GM23338 (cell line): ENCODE measurements around the gene RUBCN. TPM values are rescaled to one million over a fixed set of nuclear protein-coding genes. Genes with fewer than 3 reads are reported as not detected.
A peak's percentile ranks its signal among the peaks of the same experiment; 100 is the strongest.

ENCODE experiments used
- ATAC-seq: fragments of 200-7000 bp; cut with Tn5 transposase; 3 replicates; pipeline ENCODE4 v1.9.1; 2020
- DNase-seq: peaks from one replicate; pipeline ENCODE4 v3.0.0-alpha.2; 2015; ENCODE audit warnings: low spot score
- H2AFZ ChIP-seq: fragments of 200-600 bp; sonication (generic); 2 replicates; pipeline ENCODE4 v1.8.0; 2016; ENCODE audit warnings: antibody characterized with exemption, mild to moderate bottlenecking, moderate library complexity
- H3F3A ChIP-seq: fragments of 200-600 bp; sonication (generic); replicated peaks from 2 replicates; pipeline ENCODE4 v1.8.0; 2017; ENCODE audit warnings: antibody characterized with exemption, mixed run types, low read depth
- H3K27ac ChIP-seq: fragments of 200-600 bp; sonication (generic); 2 replicates; pipeline ENCODE4 v1.6.1; 2016; ENCODE audit warnings: low read depth
- H3K27me3 ChIP-seq: fragments of 200-600 bp; sonication (generic); 2 replicates; pipeline ENCODE4 v1.8.0; 2016; ENCODE audit warnings: mild to moderate bottlenecking, mixed run types, moderate library complexity; ENCODE audit not compliant: insufficient read depth
- H3K36me3 ChIP-seq: fragments of 200-600 bp; sonication (generic); 2 replicates; pipeline ENCODE4 v1.8.0; 2016; ENCODE audit warnings: mild to moderate bottlenecking; ENCODE audit not compliant: insufficient read depth
- H3K4me1 ChIP-seq: fragments of 200-600 bp; sonication (generic); 2 replicates; pipeline ENCODE4 v1.8.0; 2016; ENCODE audit warnings: mild to moderate bottlenecking, moderate library complexity; ENCODE audit not compliant: insufficient read depth
- H3K4me2 ChIP-seq: fragments of 200-600 bp; sonication (generic); 2 replicates; pipeline ENCODE4 v1.7.1; 2017; ENCODE audit warnings: mixed run types
- H3K4me3 ChIP-seq: fragments of 200-600 bp; sonication (generic); 2 replicates; pipeline ENCODE4 v1.6.1; 2016; ENCODE audit warnings: mixed run types
- H3K79me2 ChIP-seq: fragments of 200-600 bp; sonication (generic); replicated peaks from 2 replicates; pipeline ENCODE4 v1.8.0; 2017; ENCODE audit warnings: mild to moderate bottlenecking; ENCODE audit not compliant: insufficient read depth
- H3K9me2 ChIP-seq: fragments of 200-600 bp; sonication (generic); 2 replicates; pipeline ENCODE4 v1.8.0; 2017; ENCODE audit not compliant: insufficient read depth
- H4K20me1 ChIP-seq: fragments of 200-600 bp; sonication (generic); replicated peaks from 2 replicates; pipeline ENCODE4 v1.8.0; 2017; ENCODE audit warnings: mild to moderate bottlenecking; ENCODE audit not compliant: insufficient read depth
- H3K27ac Mint-ChIP-seq: 2 replicates; pipeline ENCODE4 v1.8.0; 2020; ENCODE audit warnings: inconsistent platforms, mild to moderate bottlenecking, moderate library complexity, mixed read lengths
- H3K27me3 Mint-ChIP-seq: 3 replicates; pipeline ENCODE4 v1.8.0; 2022; ENCODE audit warnings: low read depth, mild to moderate bottlenecking, moderate library complexity, mixed read lengths, inconsistent platforms; ENCODE audit not compliant: insufficient read depth, poor library complexity
- H3K36me3 Mint-ChIP-seq: 3 replicates; pipeline ENCODE4 v1.8.0; 2021; ENCODE audit warnings: low read depth, mild to moderate bottlenecking, inconsistent platforms, moderate library complexity, mixed read lengths
- H3K4me1 Mint-ChIP-seq: 3 replicates; pipeline ENCODE4 v1.8.0; 2020; ENCODE audit warnings: mild to moderate bottlenecking, inconsistent platforms, mixed read lengths
- H3K4me3 Mint-ChIP-seq: 3 replicates; pipeline ENCODE4 v1.8.0; 2021; ENCODE audit warnings: moderate library complexity, mild to moderate bottlenecking, inconsistent platforms, mixed read lengths
- H3K9me3 Mint-ChIP-seq: 3 replicates; pipeline ENCODE4 v1.8.0; 2020; ENCODE audit warnings: moderate library complexity, mild to moderate bottlenecking, inconsistent platforms, mixed read lengths
- CREB1 ChIP-seq: fragments of 250-450 bp; sonication (Bioruptor Pico); IDR thresholded peaks from 2 replicates; pipeline ENCODE4 v1.5.0; 2020; ENCODE audit warnings: low read depth, mild to moderate bottlenecking, moderate library complexity
- CTCF ChIP-seq, 2 experiments: fragments of 200-600 bp in 1 of 2; sonication (generic) in 1 of 2; conservative IDR thresholded peaks; 2 replicates each; pipeline versions ENCODE4 v1.5.1 to v1.6.1; 2016 to 2017; ENCODE audit warnings: antibody characterized with exemption in 2 of 2, low read depth in 2 of 2, mild to moderate bottlenecking in 2 of 2, moderate library complexity in 1 of 2
- ETS1 ChIP-seq: IDR thresholded peaks from 2 replicates; pipeline ENCODE4 v1.6.1; 2016; ENCODE audit warnings: antibody characterized with exemption
- EZH2 ChIP-seq: fragments of 200-600 bp; sonication (generic); IDR thresholded peaks from one replicate; pipeline ENCODE4 v1.8.0; 2017; ENCODE audit warnings: antibody characterized with exemption, mild to moderate bottlenecking, low read depth; ENCODE audit not compliant: unreplicated experiment
- EZH2phosphoT487 ChIP-seq: fragments of 200-600 bp; sonication (generic); IDR thresholded peaks from one replicate; pipeline ENCODE4 v1.8.1; 2018; ENCODE audit warnings: antibody characterized with exemption; ENCODE audit not compliant: unreplicated experiment
- JUNB ChIP-seq: IDR thresholded peaks from one replicate; pipeline ENCODE4 v1.6.1; 2016; ENCODE audit warnings: antibody characterized with exemption; ENCODE audit not compliant: unreplicated experiment
- NANOG ChIP-seq: IDR thresholded peaks from 2 replicates; pipeline ENCODE4 v1.6.1; 2016; ENCODE audit warnings: antibody characterized with exemption, borderline replicate concordance
- POLR2AphosphoS5 ChIP-seq: IDR thresholded peaks from 2 replicates; pipeline ENCODE4 v1.6.1; 2016; ENCODE audit warnings: antibody characterized with exemption, low read depth
- REST ChIP-seq: IDR thresholded peaks from one replicate; pipeline ENCODE4 v1.6.1; 2018; ENCODE audit warnings: antibody characterized with exemption; ENCODE audit not compliant: unreplicated experiment
- STAT1 ChIP-seq: IDR thresholded peaks from one replicate; pipeline ENCODE4 v1.6.1; 2016; ENCODE audit warnings: antibody characterized with exemption; ENCODE audit not compliant: unreplicated experiment
- ZNF114 ChIP-seq: fragments of 250-450 bp; sonication (Bioruptor Pico); IDR thresholded peaks from 2 replicates; pipeline ENCODE4 v1.5.0; 2020; ENCODE audit warnings: mild to moderate bottlenecking, moderate library complexity
- ZNF331 ChIP-seq: fragments of 250-450 bp; sonication (Bioruptor Pico); IDR thresholded peaks from 2 replicates; pipeline ENCODE4 v1.5.0; 2020; ENCODE audit warnings: low read depth, mild to moderate bottlenecking, moderate library complexity
- ZNF462 ChIP-seq: fragments of 250-450 bp; sonication (Bioruptor Pico); IDR thresholded peaks from 2 replicates; pipeline ENCODE4 v1.5.0; 2020; ENCODE audit warnings: mild to moderate bottlenecking, moderate library complexity
- polyA plus RNA-seq: library from polyadenylated mRNA; unstranded; fragments of >200 nt; fragmentation: Nextera tagmentation; extraction: Ambion mirVana; gene quantifications from 2 replicates; pipeline ENCODE4 v1.2.1, GENCODE V29; 2016
- total RNA-seq: library from RNA; depleted of rRNA; stranded (reverse); fragments of >200 nt; shearing (Covaris generic); gene quantifications from 2 replicates; pipeline ENCODE4 v1.2.3, GENCODE V29; 2014

The RUBCN gene
- total and polyA plus RNA-seq, 2 experiments from 2014 or later, result 13.1 to 33.2 TPM

- peak overlapping the region; percentile 90 for H3K4me3 Mint-ChIP-seq
- H3K27ac ChIP-seq, result peak overlapping the region; percentile 67; the same call in 1 of the 2 replicates
- peaks cover 9% of the 10 kb centered on the region for H3K27me3 Mint-ChIP-seq
- peak; percentile 8 for ATAC-seq
- peak overlapping the region; percentile 75 for H3K4me3 ChIP-seq
- peaks cover 7% of the 10 kb centered on the region for H4K20me1 ChIP-seq
- DNase-seq, result no peak
- peaks cover 8% of the 10 kb centered on the region; the same call in 1 of the 2 replicates for H3K4me1 ChIP-seq
- TF ChIP-seq REST, result no peak
- TF ChIP-seq ETS1, result no peak
- TF ChIP-seq ZNF331 (CRISPR knock-in tag), result no peak
- TF ChIP-seq NANOG, result no peak
- TF ChIP-seq CREB1 (CRISPR knock-in tag), result no peak
- no peak for TF ChIP-seq ZNF114 (CRISPR knock-in tag)
- TF ChIP-seq CTCF (conservative IDR thresholded peaks at IDR 0.05; ENCODE audit: low read depth in 2 of 2), result no peak
- no peak for TF ChIP-seq STAT1
- no peak for TF ChIP-seq EZH2
- TF ChIP-seq POLR2AphosphoS5, result no peak
- no peak for TF ChIP-seq EZH2phosphoT487
- no peak for TF ChIP-seq ZNF462 (CRISPR knock-in tag)
- no peak for TF ChIP-seq JUNB
- H3K36me3 Mint-ChIP-seq, result no peaks in the 10 kb centered on the region
- H3K4me2 ChIP-seq, result peak overlapping the region; percentile 89
- H3K4me1 Mint-ChIP-seq, result peaks cover 16% of the 10 kb centered on the region
- peaks cover 7% of the 10 kb centered on the region; the same call in 1 of the 2 replicates for H3F3A ChIP-seq
- peak overlapping the region; percentile 88 for H3K27ac Mint-ChIP-seq
- H3K27me3 ChIP-seq, result no peaks in the 10 kb centered on the region
- H3K9me2 ChIP-seq, result no peaks in the 10 kb centered on the region
- no peaks in the 10 kb centered on the region for H3K9me3 Mint-ChIP-seq
- peak overlapping the region; percentile 82; the same call in 1 of the 2 replicates for H2AFZ ChIP-seq
- H3K36me3 ChIP-seq, result no peaks in the 10 kb centered on the region
- H3K79me2 ChIP-seq, result peaks cover 29% of the 10 kb centered on the region
Measured at GRCh38 chr3:197737319-197737649, 580 bp upstream of the RUBCN start.
